HEK293 (cell line): Measurements from ENCODE around the gene TMEM143.

Experiments used
- GLI2 ChIP-seq: fragments of 450-650 bp; formaldehyde crosslinking; IDR thresholded peaks from 2 replicates; pipeline ENCODE4; 2017; ENCODE audit warnings: missing biosample characterization, missing genetic modification characterization, low read depth, borderline replicate concordance
- GLIS2 ChIP-seq: fragments of 450-650 bp; formaldehyde crosslinking; IDR thresholded peaks from 2 replicates; pipeline ENCODE4 v1.5.1; 2016; ENCODE audit warnings: missing biosample characterization, missing genetic modification characterization
- SETDB1 ChIP-seq: IDR thresholded peaks from one replicate; pipeline ENCODE4 v1.6.1; 2017; ENCODE audit warnings: mild to moderate bottlenecking, low read length, moderate library complexity, mixed read lengths; ENCODE audit not compliant: insufficient read length
- YY2 ChIP-seq: fragments of 450-650 bp; formaldehyde crosslinking; IDR thresholded peaks from 2 replicates; pipeline ENCODE4 v1.5.1; 2016; ENCODE audit warnings: missing biosample characterization, missing genetic modification characterization
- ZFP37 ChIP-seq: fragments of 450-650 bp; formaldehyde crosslinking; IDR thresholded peaks from 2 replicates; pipeline ENCODE4 v1.5.1; 2016; ENCODE audit warnings: missing biosample characterization, missing genetic modification characterization
- ZNF155 ChIP-seq: fragments of 450-650 bp; formaldehyde crosslinking; IDR thresholded peaks from 2 replicates; pipeline ENCODE4 v1.5.1; 2016; ENCODE audit warnings: missing biosample characterization, missing genetic modification characterization
- ZNF16 ChIP-seq: fragments of 450-650 bp; formaldehyde crosslinking; IDR thresholded peaks from 2 replicates; pipeline ENCODE4 v1.5.1; 2016; ENCODE audit warnings: low read depth, missing biosample characterization, missing genetic modification characterization
- ZNF175 ChIP-seq: fragments of 450-650 bp; formaldehyde crosslinking; IDR thresholded peaks from 2 replicates; pipeline ENCODE4 v1.5.1; 2016; ENCODE audit warnings: missing biosample characterization, missing genetic modification characterization
- ZNF19 ChIP-seq: fragments of 450-650 bp; formaldehyde crosslinking; IDR thresholded peaks from 2 replicates; pipeline ENCODE4; 2016; ENCODE audit warnings: missing biosample characterization, missing genetic modification characterization, low read depth
- ZNF239 ChIP-seq: fragments of 450-650 bp; formaldehyde crosslinking; IDR thresholded peaks from 2 replicates; pipeline ENCODE4 v1.5.1; 2016; ENCODE audit warnings: missing biosample characterization, missing genetic modification characterization
- ZNF248 ChIP-seq: fragments of 450-650 bp; formaldehyde crosslinking; IDR thresholded peaks from 2 replicates; pipeline ENCODE4 v1.5.1; 2017; ENCODE audit warnings: missing biosample characterization, missing genetic modification characterization
- ZNF521 ChIP-seq: fragments of 450-650 bp; formaldehyde crosslinking; IDR thresholded peaks from 2 replicates; pipeline ENCODE4 v1.5.1; 2017; ENCODE audit warnings: missing biosample characterization, mild to moderate bottlenecking, missing genetic modification characterization
- ZNF624 ChIP-seq: fragments of 450-650 bp; formaldehyde crosslinking; IDR thresholded peaks from 2 replicates; pipeline ENCODE4 v1.5.1; 2017; ENCODE audit warnings: missing biosample characterization, missing genetic modification characterization
- ZNF660 ChIP-seq: fragments of 450-650 bp; IDR thresholded peaks from 2 replicates; pipeline ENCODE4 v1.5.1; 2018; ENCODE audit warnings: missing biosample characterization, mild to moderate bottlenecking, missing genetic modification characterization
- ZNF677 ChIP-seq: fragments of 450-650 bp; IDR thresholded peaks from 2 replicates; pipeline ENCODE4 v1.5.0; 2018; ENCODE audit warnings: missing biosample characterization, mild to moderate bottlenecking, missing genetic modification characterization, moderate library complexity
- ZNF707 ChIP-seq: fragments of 450-650 bp; formaldehyde crosslinking; IDR thresholded peaks from 2 replicates; pipeline ENCODE4 v1.5.1; 2016; ENCODE audit warnings: missing biosample characterization, missing genetic modification characterization
- ZSCAN30 ChIP-seq: fragments of 450-650 bp; IDR thresholded peaks from 2 replicates; pipeline ENCODE4 v1.5.1; 2018; ENCODE audit warnings: missing biosample characterization, mild to moderate bottlenecking, missing genetic modification characterization, moderate library complexity
- TF ChIP-seq, protein P1 (sequence below): fragments of 450-650 bp; IDR thresholded peaks from 2 replicates; pipeline ENCODE4 v1.5.1; 2018; ENCODE audit warnings: missing biosample characterization, mild to moderate bottlenecking, missing genetic modification characterization
- TF ChIP-seq, protein P2 (sequence below): sonication (generic); formaldehyde crosslinking; IDR thresholded peaks from 2 replicates; pipeline ENCODE4 v1.8.1; 2022; ENCODE audit warnings: mild to moderate bottlenecking, moderate library complexity, missing genetic modification reagents
- TF ChIP-seq, protein P3 (sequence below): fragments of 450-650 bp; formaldehyde crosslinking; IDR thresholded peaks from 2 replicates; pipeline ENCODE4 v1.5.1; 2016; ENCODE audit warnings: missing biosample characterization, missing genetic modification characterization
- TF ChIP-seq, protein P4 (sequence below): fragments of 450-650 bp; formaldehyde crosslinking; IDR thresholded peaks from 2 replicates; pipeline ENCODE4 v1.5.1; 2016; ENCODE audit warnings: missing biosample characterization, missing genetic modification characterization
- TF ChIP-seq, protein P5 (sequence below): fragments of 450-650 bp; formaldehyde crosslinking; IDR thresholded peaks from 2 replicates; pipeline ENCODE4 v1.5.1; 2016; ENCODE audit warnings: missing biosample characterization, missing genetic modification characterization
- TF ChIP-seq, protein P6 (sequence below): fragments of 450-650 bp; formaldehyde crosslinking; IDR thresholded peaks from 2 replicates; pipeline ENCODE4 v1.5.1; 2017; ENCODE audit warnings: missing biosample characterization, missing genetic modification characterization
- TF ChIP-seq, protein P7 (sequence below): fragments of 450-650 bp; formaldehyde crosslinking; conservative IDR thresholded peaks from 2 replicates; pipeline ENCODE4 v1.5.1; 2016; ENCODE audit warnings: low read depth, missing biosample characterization, missing genetic modification characterization
- TF ChIP-seq, protein P8 (sequence below): fragments of 450-650 bp; formaldehyde crosslinking; IDR thresholded peaks from 2 replicates; pipeline ENCODE4 v1.5.1; 2016; ENCODE audit warnings: missing biosample characterization, missing genetic modification characterization

TMEM143 gene

DNA sequence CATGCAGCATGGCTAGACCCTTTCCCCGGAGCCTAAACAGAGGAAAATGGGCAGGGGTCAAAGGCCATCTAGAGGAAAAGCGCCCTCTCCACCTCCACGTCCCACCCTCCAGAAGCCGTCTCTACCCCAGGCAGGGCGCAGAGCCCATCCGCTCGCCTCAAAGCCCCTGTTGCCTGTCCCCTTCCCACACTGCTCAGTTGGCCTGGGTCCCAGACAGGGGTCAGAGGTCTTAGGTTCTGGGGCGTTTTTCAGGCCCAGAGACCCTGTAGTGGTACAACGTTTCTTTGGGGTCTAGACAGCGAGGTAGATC is 285 bp downstream of the TMEM143 start (continued):
- TF ChIP-seq, protein P1, sequence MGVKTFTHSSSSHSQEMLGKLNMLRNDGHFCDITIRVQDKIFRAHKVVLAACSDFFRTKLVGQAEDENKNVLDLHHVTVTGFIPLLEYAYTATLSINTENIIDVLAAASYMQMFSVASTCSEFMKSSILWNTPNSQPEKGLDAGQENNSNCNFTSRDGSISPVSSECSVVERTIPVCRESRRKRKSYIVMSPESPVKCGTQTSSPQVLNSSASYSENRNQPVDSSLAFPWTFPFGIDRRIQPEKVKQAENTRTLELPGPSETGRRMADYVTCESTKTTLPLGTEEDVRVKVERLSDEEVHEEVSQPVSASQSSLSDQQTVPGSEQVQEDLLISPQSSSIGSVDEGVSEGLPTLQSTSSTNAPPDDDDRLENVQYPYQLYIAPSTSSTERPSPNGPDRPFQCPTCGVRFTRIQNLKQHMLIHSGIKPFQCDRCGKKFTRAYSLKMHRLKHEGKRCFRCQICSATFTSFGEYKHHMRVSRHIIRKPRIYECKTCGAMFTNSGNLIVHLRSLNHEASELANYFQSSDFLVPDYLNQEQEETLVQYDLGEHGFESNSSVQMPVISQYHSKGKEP (tag by site-specific recombination): no peak
- TF ChIP-seq GLI2 (tag by site-specific recombination): no peak
- no peak for TF ChIP-seq SETDB1
- TF ChIP-seq ZFP37 (tag by site-specific recombination): peak; percentile 44; the same call in 1 of the 2 replicates
- no peak for TF ChIP-seq ZNF19 (tag by site-specific recombination)
- no peak for TF ChIP-seq YY2 (tag by site-specific recombination)
- TF ChIP-seq, protein P2, sequence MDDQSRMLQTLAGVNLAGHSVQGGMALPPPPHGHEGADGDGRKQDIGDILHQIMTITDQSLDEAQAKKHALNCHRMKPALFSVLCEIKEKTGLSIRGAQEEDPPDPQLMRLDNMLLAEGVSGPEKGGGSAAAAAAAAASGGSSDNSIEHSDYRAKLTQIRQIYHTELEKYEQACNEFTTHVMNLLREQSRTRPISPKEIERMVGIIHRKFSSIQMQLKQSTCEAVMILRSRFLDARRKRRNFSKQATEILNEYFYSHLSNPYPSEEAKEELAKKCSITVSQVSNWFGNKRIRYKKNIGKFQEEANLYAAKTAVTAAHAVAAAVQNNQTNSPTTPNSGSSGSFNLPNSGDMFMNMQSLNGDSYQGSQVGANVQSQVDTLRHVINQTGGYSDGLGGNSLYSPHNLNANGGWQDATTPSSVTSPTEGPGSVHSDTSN: no peak
- TF ChIP-seq, protein P3, sequence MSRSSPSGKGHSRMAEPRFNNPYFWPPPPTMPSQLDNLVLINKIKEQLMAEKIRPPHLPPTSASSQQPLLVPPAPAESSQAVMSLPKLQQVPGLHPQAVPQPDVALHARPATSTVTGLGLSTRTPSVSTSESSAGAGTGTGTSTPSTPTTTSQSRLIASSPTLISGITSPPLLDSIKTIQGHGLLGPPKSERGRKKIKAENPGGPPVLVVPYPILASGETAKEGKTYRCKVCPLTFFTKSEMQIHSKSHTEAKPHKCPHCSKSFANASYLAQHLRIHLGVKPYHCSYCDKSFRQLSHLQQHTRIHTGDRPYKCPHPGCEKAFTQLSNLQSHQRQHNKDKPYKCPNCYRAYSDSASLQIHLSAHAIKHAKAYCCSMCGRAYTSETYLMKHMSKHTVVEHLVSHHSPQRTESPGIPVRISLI: no peak
- TF ChIP-seq ZNF239 (tag by site-specific recombination): no peak
- TF ChIP-seq, protein P4, sequence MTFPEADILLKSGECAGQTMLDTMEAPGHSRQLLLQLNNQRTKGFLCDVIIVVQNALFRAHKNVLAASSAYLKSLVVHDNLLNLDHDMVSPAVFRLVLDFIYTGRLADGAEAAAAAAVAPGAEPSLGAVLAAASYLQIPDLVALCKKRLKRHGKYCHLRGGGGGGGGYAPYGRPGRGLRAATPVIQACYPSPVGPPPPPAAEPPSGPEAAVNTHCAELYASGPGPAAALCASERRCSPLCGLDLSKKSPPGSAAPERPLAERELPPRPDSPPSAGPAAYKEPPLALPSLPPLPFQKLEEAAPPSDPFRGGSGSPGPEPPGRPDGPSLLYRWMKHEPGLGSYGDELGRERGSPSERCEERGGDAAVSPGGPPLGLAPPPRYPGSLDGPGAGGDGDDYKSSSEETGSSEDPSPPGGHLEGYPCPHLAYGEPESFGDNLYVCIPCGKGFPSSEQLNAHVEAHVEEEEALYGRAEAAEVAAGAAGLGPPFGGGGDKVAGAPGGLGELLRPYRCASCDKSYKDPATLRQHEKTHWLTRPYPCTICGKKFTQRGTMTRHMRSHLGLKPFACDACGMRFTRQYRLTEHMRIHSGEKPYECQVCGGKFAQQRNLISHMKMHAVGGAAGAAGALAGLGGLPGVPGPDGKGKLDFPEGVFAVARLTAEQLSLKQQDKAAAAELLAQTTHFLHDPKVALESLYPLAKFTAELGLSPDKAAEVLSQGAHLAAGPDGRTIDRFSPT (tag by site-specific recombination): no peak
- TF ChIP-seq ZNF16 (tag by site-specific recombination): no peak
- no peak for TF ChIP-seq ZSCAN30 (tag by site-specific recombination)
- TF ChIP-seq GLIS2 (tag by site-specific recombination): peak; percentile 72; the same call in 1 of the 2 replicates
- TF ChIP-seq, protein P5, sequence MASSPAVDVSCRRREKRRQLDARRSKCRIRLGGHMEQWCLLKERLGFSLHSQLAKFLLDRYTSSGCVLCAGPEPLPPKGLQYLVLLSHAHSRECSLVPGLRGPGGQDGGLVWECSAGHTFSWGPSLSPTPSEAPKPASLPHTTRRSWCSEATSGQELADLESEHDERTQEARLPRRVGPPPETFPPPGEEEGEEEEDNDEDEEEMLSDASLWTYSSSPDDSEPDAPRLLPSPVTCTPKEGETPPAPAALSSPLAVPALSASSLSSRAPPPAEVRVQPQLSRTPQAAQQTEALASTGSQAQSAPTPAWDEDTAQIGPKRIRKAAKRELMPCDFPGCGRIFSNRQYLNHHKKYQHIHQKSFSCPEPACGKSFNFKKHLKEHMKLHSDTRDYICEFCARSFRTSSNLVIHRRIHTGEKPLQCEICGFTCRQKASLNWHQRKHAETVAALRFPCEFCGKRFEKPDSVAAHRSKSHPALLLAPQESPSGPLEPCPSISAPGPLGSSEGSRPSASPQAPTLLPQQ (tag by site-specific recombination): no peak; the same call in 1 of the 2 replicates
- no peak for TF ChIP-seq ZNF677
- TF ChIP-seq, protein P6, sequence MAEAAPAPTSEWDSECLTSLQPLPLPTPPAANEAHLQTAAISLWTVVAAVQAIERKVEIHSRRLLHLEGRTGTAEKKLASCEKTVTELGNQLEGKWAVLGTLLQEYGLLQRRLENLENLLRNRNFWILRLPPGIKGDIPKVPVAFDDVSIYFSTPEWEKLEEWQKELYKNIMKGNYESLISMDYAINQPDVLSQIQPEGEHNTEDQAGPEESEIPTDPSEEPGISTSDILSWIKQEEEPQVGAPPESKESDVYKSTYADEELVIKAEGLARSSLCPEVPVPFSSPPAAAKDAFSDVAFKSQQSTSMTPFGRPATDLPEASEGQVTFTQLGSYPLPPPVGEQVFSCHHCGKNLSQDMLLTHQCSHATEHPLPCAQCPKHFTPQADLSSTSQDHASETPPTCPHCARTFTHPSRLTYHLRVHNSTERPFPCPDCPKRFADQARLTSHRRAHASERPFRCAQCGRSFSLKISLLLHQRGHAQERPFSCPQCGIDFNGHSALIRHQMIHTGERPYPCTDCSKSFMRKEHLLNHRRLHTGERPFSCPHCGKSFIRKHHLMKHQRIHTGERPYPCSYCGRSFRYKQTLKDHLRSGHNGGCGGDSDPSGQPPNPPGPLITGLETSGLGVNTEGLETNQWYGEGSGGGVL: no peak
- no peak for TF ChIP-seq ZNF624 (tag by site-specific recombination)
- TF ChIP-seq, protein P7, sequence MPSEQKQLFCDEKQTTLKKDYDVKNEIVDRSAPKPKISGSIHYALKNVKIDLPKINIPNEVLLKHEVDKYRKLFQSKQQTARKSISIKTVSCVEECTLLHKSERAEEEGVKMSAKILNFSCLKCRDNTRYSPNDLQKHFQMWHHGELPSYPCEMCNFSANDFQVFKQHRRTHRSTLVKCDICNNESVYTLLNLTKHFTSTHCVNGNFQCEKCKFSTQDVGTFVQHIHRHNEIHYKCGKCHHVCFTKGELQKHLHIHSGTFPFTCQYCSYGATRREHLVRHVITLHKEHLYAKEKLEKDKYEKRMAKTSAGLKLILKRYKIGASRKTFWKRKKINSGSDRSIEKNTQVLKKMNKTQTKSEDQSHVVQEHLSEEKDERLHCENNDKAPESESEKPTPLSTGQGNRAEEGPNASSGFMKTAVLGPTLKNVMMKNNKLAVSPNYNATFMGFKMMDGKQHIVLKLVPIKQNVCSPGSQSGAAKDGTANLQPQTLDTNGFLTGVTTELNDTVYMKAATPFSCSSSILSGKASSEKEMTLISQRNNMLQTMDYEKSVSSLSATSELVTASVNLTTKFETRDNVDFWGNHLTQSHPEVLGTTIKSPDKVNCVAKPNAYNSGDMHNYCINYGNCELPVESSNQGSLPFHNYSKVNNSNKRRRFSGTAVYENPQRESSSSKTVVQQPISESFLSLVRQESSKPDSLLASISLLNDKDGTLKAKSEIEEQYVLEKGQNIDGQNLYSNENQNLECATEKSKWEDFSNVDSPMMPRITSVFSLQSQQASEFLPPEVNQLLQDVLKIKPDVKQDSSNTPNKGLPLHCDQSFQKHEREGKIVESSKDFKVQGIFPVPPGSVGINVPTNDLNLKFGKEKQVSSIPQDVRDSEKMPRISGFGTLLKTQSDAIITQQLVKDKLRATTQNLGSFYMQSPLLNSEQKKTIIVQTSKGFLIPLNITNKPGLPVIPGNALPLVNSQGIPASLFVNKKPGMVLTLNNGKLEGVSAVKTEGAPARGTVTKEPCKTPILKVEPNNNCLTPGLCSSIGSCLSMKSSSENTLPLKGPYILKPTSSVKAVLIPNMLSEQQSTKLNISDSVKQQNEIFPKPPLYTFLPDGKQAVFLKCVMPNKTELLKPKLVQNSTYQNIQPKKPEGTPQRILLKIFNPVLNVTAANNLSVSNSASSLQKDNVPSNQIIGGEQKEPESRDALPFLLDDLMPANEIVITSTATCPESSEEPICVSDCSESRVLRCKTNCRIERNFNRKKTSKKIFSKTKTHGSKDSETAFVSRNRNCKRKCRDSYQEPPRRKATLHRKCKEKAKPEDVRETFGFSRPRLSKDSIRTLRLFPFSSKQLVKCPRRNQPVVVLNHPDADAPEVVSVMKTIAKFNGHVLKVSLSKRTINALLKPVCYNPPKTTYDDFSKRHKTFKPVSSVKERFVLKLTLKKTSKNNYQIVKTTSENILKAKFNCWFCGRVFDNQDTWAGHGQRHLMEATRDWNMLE (tag by site-specific recombination): no peak
- TF ChIP-seq ZNF707: no peak
- no peak for TF ChIP-seq ZNF521 (tag by site-specific recombination)
- peak; percentile 59 for TF ChIP-seq ZNF660
- TF ChIP-seq ZNF175: no peak
- TF ChIP-seq ZNF248 (tag by site-specific recombination): no peak
- TF ChIP-seq, protein P8, sequence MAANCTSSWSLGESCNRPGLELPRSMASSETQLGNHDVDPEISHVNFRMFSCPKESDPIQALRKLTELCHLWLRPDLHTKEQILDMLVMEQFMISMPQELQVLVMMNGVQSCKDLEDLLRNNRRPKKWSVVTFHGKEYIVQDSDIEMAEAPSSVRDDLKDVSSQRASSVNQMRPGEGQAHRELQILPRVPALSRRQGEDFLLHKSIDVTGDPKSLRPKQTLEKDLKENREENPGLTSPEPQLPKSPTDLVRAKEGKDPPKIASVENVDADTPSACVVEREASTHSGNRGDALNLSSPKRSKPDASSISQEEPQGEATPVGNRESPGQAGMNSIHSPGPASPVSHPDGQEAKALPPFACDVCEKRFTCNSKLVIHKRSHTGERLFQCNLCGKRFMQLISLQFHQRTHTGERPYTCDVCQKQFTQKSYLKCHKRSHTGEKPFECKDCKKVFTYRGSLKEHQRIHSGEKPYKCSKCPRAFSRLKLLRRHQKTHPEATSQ (tag by site-specific recombination): no peak
- no peak for TF ChIP-seq ZNF155 (tag by site-specific recombination)
